GDM1 (cell line): ENCODE results near the gene XRCC1.
"Not testable (repeated sequence)": the region's sequence is repeated elsewhere in the genome, so short reads cannot be mapped to it uniquely, and the experiment has no call there.

ENCODE experiments used
- DNase-seq: peaks from one replicate; lab custom pipeline; 2025; lab: John Stamatoyannopoulos, UW

The XRCC1 gene

DNA sequence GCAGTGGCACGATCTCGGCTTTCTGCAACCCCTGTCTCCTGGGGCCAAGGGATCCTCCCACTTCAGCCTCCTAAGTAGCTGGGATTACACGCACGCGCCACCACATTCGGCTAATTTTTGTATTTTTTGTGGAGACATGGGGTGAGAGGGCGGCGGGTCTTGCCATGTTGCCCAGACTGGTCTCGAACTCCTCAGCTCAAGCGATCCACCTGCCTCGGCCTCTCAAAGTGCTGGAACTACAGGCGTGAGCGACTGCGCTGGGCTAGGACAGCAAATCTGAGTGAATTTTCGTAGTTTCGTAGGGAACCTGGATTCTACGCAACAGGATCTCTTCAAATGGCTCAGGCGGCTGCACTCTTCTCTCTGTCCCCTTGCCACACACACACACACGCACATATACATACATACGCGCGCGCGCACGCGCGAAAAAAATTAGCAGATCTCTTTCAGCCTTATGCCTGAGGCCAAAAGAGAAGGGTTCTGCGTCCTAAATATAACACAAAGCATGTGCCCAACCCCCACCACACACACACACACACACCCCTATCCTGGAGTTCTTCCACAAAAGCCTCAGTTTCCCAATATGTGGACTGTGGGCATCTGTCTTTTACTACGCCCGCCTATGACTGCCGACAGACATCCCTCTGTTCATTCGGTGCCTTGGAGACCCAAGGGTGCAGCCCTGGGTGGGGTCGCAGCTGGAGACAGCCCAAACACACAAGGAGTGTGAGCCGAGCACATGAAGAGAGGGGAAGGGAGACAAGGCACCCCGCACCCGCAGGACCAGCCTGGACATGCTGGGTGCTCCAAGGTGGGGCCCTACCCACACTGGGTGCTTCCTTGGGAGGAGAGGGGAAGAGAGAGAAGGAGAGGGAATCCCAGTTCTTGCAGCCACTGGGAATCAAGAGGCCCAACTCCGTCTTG lies 890 bp upstream of the XRCC1 start:
- no peak for DNase-seq

GRCh38 chr19:43574424-43575155 lies 737 bp downstream of the XRCC1 start:
- no peak for DNase-seq

DNA sequence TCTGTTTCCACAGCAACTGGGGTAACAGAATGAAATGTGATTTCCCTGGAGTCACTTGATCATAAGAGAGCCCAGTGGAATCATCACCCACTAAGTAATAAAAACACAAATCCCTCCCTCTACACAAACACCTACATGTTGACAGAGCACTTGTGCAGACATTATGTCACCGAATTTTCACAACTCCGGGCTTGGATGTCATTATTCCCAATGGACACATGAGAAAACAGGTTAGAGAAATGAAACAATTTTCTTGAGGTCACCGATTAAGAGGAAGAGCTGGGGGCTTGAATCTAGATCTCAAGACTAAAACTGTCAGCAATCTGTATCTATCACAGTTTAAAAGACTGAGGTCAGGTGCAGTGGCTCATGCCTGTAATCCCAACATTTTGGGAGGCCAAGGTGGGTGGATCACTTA lies 3.1 kb downstream of the XRCC1 start:
- no peak for DNase-seq

GRCh38 chr19:43570174-43570791 lies 5.0 kb downstream of the XRCC1 start:
- DNase-seq: no peak

- DNase-seq: no peak
Measured at GRCh38 chr19:43569657-43570056, 5.7 kb downstream of the XRCC1 start.

GRCh38 chr19:43564800-43565199 lies 10.5 kb downstream of the XRCC1 start:
- DNase-seq: no peak

GRCh38 chr19:43563816-43564457 lies 11.4 kb downstream of the XRCC1 start:
- no peak for DNase-seq

DNA sequence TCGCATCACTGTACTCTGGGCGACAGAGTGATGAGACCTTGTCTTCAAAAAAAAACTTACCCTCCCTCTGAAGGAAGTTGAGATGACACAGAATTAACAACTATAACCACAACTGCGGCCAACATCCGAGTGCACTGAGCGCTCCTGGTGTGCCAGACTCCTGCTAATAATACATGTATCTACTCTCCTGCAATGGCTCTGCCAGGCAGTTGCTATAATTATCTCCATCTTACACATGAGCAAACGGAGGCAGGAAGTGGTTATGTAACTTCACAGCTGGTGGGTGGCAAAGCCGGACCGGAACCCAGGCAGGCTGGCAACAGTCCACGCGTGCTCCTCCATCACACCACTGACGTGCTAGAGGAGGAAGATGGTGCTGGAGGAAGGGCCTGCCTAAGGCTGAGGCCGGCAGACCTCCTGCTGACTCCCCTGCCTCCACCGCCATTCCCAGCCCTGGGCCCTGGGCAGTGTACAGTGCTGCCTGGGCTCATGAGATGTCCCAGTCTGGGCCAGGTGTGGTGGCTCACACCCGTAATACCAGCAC lies 12.6 kb downstream of the XRCC1 start:
- peak; percentile 86 for DNase-seq

DNA sequence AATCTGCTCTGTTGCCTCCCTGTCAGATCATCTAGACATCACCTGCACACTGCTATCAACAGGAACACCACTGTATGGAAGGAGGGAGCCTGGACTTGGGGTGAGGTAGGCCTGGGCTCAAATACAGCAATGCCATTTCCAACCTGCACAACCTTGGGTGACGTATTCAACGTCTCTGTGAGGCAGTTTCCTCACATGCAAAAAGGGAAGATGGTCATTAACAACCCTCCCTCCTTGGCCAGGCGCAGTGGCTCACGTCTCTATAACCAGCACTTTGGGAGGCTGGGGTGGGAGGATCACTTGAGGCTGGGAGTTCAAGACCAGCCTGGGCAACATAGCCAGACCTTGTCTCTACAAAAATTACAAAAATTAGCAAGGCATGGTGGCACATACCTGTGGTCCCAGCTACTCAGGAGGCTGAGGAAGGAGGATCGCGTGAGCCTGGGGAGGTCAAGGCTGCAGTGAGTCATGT lies 13.1 kb downstream of the XRCC1 start:
- no peak for DNase-seq

DNA sequence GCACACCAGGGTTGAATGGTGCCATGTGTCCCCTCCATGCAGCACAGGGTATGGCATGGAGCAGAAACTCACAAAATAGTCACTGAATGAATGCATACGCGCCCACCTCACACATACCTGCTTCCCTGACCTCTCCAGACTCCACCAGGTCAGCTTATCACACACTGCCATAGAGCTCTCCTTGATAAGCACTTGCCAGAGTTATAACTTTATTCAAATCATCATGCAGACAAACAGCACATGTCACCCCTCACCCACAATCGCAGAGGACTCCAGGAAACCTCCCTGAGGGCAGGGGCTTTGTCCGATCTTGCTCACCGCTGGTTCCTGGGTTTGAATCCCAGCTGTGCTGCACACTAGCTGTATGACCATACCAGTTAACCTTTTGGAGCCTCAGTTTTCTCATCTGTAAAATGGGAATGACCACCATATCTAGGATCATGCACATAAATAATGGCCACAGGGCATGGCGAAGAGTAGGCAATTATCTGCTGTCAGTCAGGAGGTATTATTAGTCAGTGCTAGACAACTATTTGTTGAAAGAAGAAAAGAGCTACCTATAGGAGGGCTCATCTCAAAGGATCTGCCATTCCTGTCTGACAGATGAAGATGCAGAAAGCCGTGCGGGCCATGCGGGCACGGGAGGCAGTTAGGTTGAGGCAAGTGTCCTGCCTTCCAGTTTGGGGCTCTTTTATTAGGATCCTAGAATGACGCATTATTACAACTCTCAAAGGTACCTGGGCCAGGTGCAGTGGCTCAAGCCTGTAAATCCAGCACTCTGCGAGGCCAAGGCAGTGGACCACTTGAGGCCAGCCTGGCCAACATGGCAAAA lies 14.0 kb downstream of the XRCC1 start:
- no peak for DNase-seq

GRCh38 chr19:43560687-43561086 lies 14.6 kb downstream of the XRCC1 start:
- DNase-seq: no peak

DNA sequence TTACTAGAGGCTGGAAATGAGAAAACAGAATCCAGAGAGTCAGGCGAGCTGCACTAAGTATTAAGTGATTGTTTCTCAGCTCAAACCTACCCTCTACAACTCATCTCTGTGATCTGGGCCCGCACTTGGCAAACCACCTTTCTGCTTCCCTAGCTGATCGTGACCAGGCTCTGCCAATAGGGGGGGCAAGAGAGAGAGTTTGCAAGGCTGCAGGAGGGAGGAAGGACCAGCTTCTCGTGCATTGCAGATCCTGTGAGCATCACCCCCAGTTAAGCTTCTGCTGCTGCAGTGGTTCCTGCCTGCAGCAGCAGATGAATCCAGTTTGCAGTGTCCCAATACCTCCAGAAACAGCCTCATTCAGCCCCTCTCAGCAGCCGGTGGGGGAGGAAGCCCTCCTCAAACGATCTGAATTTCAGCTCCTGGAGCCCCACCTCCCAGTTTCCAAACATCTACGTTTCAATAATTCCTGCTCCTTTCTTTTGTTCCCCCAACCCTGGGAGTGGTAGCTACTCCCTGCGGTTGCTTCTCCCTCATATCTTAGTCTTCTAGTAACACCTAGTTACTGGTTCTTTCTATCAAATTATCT lies 20.0 kb downstream of the XRCC1 start:
- DNase-seq: peak; percentile 55

GRCh38 chr19:43554317-43554895 lies 20.9 kb downstream of the XRCC1 start:
- no peak for DNase-seq

- no peak for DNase-seq
Measured at GRCh38 chr19:43553656-43554055, 21.7 kb downstream of the XRCC1 start.

DNA sequence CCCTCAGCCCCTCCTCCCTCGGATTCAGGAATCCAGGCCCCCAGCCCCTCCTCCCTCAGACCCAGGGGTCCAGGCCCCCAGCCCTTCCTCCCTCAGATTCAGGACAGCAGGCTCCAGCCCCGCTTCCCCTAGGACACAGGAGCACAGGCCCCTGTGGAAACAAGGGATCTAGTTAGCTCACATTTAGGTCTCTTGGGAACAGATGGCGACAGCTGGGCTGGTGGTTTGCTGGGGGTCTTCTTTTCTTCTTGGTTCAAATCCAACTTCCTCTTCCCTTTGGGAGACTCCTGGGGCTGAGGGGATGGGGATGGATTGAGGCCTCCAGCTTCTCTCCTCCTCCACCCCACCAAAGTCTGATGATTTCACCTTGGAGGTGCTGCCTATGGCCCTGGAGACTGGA lies 22.7 kb downstream of the XRCC1 start:
- DNase-seq: no peak

DNA sequence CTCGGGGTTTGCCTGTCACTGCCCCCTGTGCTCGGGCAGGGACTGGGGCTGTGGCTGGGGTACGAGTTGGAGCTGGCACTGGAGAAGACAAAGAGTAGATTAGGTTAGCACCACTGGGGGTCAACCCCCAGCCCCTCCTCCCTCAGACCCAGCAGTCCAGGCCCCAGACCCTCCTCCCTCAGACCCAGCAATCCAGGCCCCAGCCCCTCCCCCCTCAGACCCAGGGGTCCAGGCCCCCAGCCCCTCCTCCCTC lies 23.2 kb downstream of the XRCC1 start:
- no peak for DNase-seq

DNA sequence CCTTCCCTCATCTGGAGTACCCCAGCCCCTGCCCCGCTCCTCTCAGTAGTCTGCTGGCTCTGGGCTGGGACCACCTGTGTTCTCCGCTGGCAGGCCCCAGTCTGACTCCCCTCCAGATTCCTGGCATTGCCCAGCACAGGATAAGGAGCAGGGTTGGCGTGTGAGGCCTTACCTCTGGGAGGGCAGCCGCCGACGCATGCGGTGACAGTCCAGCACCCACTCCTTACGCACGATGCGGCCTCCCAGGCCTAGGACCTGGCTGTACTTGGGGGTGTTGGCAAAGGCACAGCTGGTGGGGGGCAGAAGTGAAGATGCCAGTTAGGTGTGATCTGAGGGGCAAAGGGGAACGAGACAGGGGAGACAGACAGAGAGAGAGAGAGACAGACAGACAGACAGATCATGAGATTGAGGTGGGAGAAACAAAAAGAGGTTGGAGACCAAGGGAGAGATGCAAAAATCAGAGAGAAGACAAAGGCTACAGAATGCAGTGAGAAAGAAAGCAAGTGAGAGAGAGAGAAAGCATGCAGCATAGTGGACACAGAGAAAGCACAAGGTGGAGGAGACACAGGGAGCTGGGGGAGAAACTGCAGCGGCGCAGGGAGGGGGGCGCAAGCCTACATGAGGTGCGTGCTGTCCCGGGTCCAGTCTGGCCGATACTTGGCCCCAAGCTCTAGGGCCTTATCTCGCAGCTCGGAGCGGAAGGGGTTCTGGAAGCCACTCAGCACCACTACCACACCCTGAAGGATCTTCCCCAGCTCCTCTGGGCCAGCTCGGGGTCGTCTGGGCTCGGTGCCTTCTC lies 23.7 kb downstream of the XRCC1 start:
- DNase-seq: no peak

GRCh38 chr19:43548706-43549105 lies 26.6 kb downstream of the XRCC1 start:
- no peak for DNase-seq

DNA sequence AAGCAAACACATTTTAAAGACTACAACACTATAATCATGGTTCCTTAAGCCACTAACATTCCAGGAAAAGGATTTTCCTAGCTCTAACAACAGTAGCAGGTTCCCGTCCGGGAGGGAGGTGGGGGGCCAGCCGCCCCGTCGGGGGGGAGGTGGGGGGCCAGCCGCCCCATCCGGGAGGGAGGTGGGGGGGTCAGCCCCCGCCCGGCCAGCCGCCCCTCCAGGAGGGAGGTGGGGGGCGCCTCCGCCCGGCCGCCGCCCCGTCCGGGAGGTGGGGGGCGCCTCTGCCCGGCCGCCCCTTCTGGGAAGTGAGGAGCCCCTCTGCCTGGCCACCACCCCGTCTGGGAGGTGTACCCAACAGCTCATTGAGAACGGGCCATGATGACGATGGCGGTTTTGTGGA lies 27.4 kb downstream of the XRCC1 start:
- DNase-seq: not testable (repeated sequence)

DNA sequence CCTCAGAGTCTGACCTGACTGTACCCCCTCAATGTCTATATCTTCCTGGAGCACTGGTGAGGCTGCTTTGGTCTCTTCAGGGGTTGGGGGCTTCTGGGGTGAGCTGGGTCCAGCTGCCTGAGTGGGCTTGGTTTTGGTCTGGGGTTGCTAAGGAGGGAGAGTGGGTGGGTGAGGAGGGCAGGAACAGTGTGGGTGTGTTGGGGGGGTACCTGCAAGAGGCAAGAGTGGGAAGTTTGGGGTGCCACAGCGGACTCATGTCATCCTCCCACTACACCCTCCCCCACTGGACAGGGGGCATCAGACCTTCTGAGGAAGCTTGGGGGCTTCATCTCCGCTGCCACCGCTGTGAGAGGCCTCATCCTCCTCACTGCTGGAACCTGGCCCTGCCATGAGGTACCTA lies 28.7 kb downstream of the XRCC1 start:
- no peak for DNase-seq
